ENCODE results near the gene IRAG1.

IRAG1 gene

GRCh38 chr11:10645212-10645795, 48.3 kb downstream of the IRAG1 start:
- FAIRE-seq: no peak
